Endothelial cell of umbilical vein (primary cell): ENCODE measurements around the gene COG2.

Experiments used
- CTCF ChIP-seq, 2 donors: IDR thresholded peaks; 1 replicate in 1 of 2; 2 replicates in 1 of 2; pipeline ENCODE4 v1.5.1; 2011; ENCODE audit warnings: low read length in 2 of 2, mild to moderate bottlenecking in 2 of 2, moderate library complexity in 2 of 2, control low read depth in 1 of 2, inconsistent platforms in 1 of 2, low read depth in 1 of 2; ENCODE audit not compliant: insufficient read depth in 1 of 2; ENCODE audit errors: extremely low read depth in 1 of 2
- EZH2 ChIP-seq: IDR thresholded peaks from 2 replicates; pipeline ENCODE4 v1.6.1; 2012; ENCODE audit warnings: borderline replicate concordance, low read depth, mild to moderate bottlenecking, moderate library complexity, low read length, inconsistent platforms; ENCODE audit not compliant: severe bottlenecking
- POLR2A ChIP-seq: IDR thresholded peaks from 2 replicates; pipeline ENCODE4 v1.6.1; 2012; ENCODE audit warnings: low read depth, mild to moderate bottlenecking, control low read depth, low read length
- POLR2AphosphoS5 ChIP-seq: IDR thresholded peaks from 2 replicates; pipeline ENCODE4 v1.6.1; 2012; ENCODE audit warnings: low read depth, mild to moderate bottlenecking, control low read depth, low read length, moderate library complexity; ENCODE audit not compliant: insufficient read depth

DNA sequence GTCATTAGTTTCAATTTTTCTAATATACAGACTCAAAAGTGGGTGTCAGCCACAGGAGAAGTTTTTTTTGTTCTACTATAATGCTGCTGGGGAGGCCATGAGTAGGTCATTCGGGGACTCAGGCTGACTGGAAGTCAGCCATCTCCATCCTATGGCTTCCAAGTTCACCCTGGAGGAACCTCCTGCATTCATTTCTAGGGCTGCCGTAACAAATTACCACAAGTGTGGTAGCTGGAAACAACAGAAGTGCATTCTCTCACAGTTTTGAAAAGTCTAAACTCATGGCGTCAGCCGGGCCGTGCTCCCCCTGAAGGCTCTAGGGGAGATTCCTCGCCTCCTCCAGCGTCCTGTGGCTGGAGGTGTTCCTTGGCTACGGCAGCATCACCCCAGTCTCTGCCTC is 53.9 kb downstream of the COG2 start:
- no peak for TF ChIP-seq CTCF (IDR thresholded peaks at IDR 0.05; ENCODE audit: extremely low read depth in 1 of 2, insufficient read depth in 1 of 2, low read depth in 1 of 2, low read length in 2 of 2)
- no peak for TF ChIP-seq POLR2AphosphoS5
- no peak for TF ChIP-seq POLR2A
- TF ChIP-seq EZH2: no peak
